GM21367 (cell line): ENCODE results near the gene IL12RB1.
A peak's percentile ranks its signal among the peaks of the same experiment; 100 is the strongest.
"Not testable (repeated sequence)": the region's sequence is repeated elsewhere in the genome, so short reads cannot be mapped to it uniquely, and the experiment has no call there.

Source experiments
- ATAC-seq: cut with Tn5 transposase; IDR thresholded peaks from one replicate; pipeline ENCODE4 v1.9.1; 2021; ENCODE audit not compliant: unreplicated experiment

IL12RB1 gene

GRCh38 chr19:18051887-18052286, 34.8 kb downstream of the IL12RB1 start:
- no peak for ATAC-seq

GRCh38 chr19:18049385-18049784, 37.3 kb downstream of the IL12RB1 start:
- no peak for ATAC-seq

GRCh38 chr19:18046059-18046718, 40.5 kb downstream of the IL12RB1 start:
- ATAC-seq = no peak

- ATAC-seq = no peak
Observed at GRCh38 chr19:18045307-18046050, 41.3 kb downstream of the IL12RB1 start.

- peak; percentile 85 for ATAC-seq
Observed at GRCh38 chr19:18044825-18045304, 41.9 kb downstream of the IL12RB1 start.

- ATAC-seq = no peak
Observed at GRCh38 chr19:18043676-18044075, 43.1 kb downstream of the IL12RB1 start.

GRCh38 chr19:18041054-18041453, 45.7 kb downstream of the IL12RB1 start:
- ATAC-seq = no peak

GRCh38 chr19:18032102-18032501, 54.6 kb downstream of the IL12RB1 start:
- ATAC-seq = not testable (repeated sequence)

GRCh38 chr19:18031401-18031800, 55.3 kb downstream of the IL12RB1 start:
- not testable (repeated sequence) for ATAC-seq

GRCh38 chr19:18029617-18030338, 57.0 kb downstream of the IL12RB1 start:
- no peak for ATAC-seq

GRCh38 chr19:18027151-18027550, 59.6 kb downstream of the IL12RB1 start:
- ATAC-seq = no peak

- ATAC-seq = no peak
Observed at GRCh38 chr19:18023622-18024251, 63.0 kb downstream of the IL12RB1 start.

GRCh38 chr19:18021121-18021755, 65.5 kb downstream of the IL12RB1 start:
- no peak for ATAC-seq

GRCh38 chr19:18020212-18021085, 66.3 kb downstream of the IL12RB1 start:
- ATAC-seq = no peak

- no peak for ATAC-seq
Observed at GRCh38 chr19:18017275-18018083, 69.3 kb downstream of the IL12RB1 start.

GRCh38 chr19:18016209-18016910, 70.4 kb downstream of the IL12RB1 start:
- ATAC-seq = no peak

- ATAC-seq = no peak
Observed at GRCh38 chr19:18014197-18014596, 72.5 kb downstream of the IL12RB1 start.
